GM21381 (cell line): ENCODE data around the gene CCDC141.

Source experiments
- ATAC-seq: cut with Tn5 transposase; IDR thresholded peaks from one replicate; pipeline ENCODE4 v1.9.1; 2021; ENCODE audit warnings: mild to moderate bottlenecking, moderate library complexity; ENCODE audit not compliant: unreplicated experiment

Gene CCDC141

GRCh38 chr2:178877874-178878273 is 172.1 kb downstream of the CCDC141 start:
- no peak for ATAC-seq

GRCh38 chr2:178874529-178875240 is 175.3 kb downstream of the CCDC141 start:
- ATAC-seq, result no peak

GRCh38 chr2:178873912-178874311 is 176.0 kb downstream of the CCDC141 start:
- ATAC-seq, result no peak

GRCh38 chr2:178871536-178871935 is 178.4 kb downstream of the CCDC141 start:
- no peak for ATAC-seq

GRCh38 chr2:178870703-178871102 is 179.2 kb downstream of the CCDC141 start:
- no peak for ATAC-seq

- ATAC-seq, result no peak
Observed at GRCh38 chr2:178865999-178866398, 183.9 kb downstream of the CCDC141 start.

GRCh38 chr2:178865146-178865936 is 184.6 kb downstream of the CCDC141 start:
- no peak for ATAC-seq

GRCh38 chr2:178863856-178864620 is 185.9 kb downstream of the CCDC141 start:
- no peak for ATAC-seq

GRCh38 chr2:178863130-178863855 is 186.6 kb downstream of the CCDC141 start:
- ATAC-seq, result no peak

GRCh38 chr2:178860551-178860950 is 189.4 kb downstream of the CCDC141 start:
- ATAC-seq, result no peak

GRCh38 chr2:178859730-178860129 is 190.2 kb downstream of the CCDC141 start:
- no peak for ATAC-seq

- no peak for ATAC-seq
Observed at GRCh38 chr2:178858896-178859625, 190.9 kb downstream of the CCDC141 start.

GRCh38 chr2:178855151-178855550 is 194.8 kb downstream of the CCDC141 start:
- ATAC-seq, result no peak

GRCh38 chr2:178848335-178848734 is 201.6 kb downstream of the CCDC141 start:
- no peak for ATAC-seq

GRCh38 chr2:178846458-178846802 is 203.5 kb downstream of the CCDC141 start:
- ATAC-seq, result no peak

- no peak for ATAC-seq
Observed at GRCh38 chr2:178845566-178846457, 204.1 kb downstream of the CCDC141 start.

- no peak for ATAC-seq
Observed at GRCh38 chr2:178844701-178845100, 205.2 kb downstream of the CCDC141 start.

GRCh38 chr2:178844269-178844668 is 205.7 kb downstream of the CCDC141 start:
- no peak for ATAC-seq

GRCh38 chr2:178843697-178844096 is 206.2 kb downstream of the CCDC141 start:
- no peak for ATAC-seq
